Common myeloid progenitor, CD34-positive (primary cell): Measurements from ENCODE around the gene TNC.

Experiments used
- CTCF ChIA-PET: fragments of 350-600 bp; sonication (Branson Sonifier 250); formaldehyde crosslinking; loops from one replicate; lab custom pipeline; 2021; ENCODE audit warnings: antibody characterized with exemption; lab: Charles Lee
- POLR2A ChIA-PET: fragments of 350-600 bp; sonication (Branson Sonifier 250); formaldehyde crosslinking; loops from one replicate; lab custom pipeline; 2021; ENCODE audit warnings: antibody characterized with exemption; lab: Charles Lee
- DNase-seq, 3 donors: peaks; one replicate each; pipeline versions ENCODE4 v3.0.0 to v3.0.0-alpha.2; 2013
- H3K27ac ChIP-seq, 2 experiments: 1 replicate in 1 of 2; 2 replicates in 1 of 2; pipeline ENCODE4 v1.7.0; 2013; ENCODE audit warnings: inconsistent platforms in 2 of 2, low read length in 2 of 2, mild to moderate bottlenecking in 2 of 2, low read depth in 1 of 2, moderate library complexity in 1 of 2; ENCODE audit not compliant: severe bottlenecking in 2 of 2, insufficient read depth in 1 of 2, poor library complexity in 1 of 2
- H3K27me3 ChIP-seq, 5 experiments: replicated peaks in 2 of 5; 1 replicate in 3 of 5; 2 replicates in 2 of 5; pipeline versions ENCODE4 v1.6.1 to v1.7.0; 2013; ENCODE audit warnings: low read length in 4 of 5, mild to moderate bottlenecking in 2 of 5, moderate library complexity in 2 of 5, inconsistent platforms in 1 of 5; ENCODE audit not compliant: insufficient read depth in 5 of 5, control insufficient read depth in 4 of 5
- H3K36me3 ChIP-seq, 4 experiments: 1 replicate in 2 of 4; 2 replicates in 2 of 4; pipeline versions ENCODE4 v1.6.1 to v1.7.0; 2013; ENCODE audit warnings: low read length in 3 of 4, control low read depth in 1 of 4, mild to moderate bottlenecking in 1 of 4; ENCODE audit not compliant: control insufficient read depth in 4 of 4, insufficient read depth in 4 of 4
- H3K4me1 ChIP-seq, 4 experiments: 1 replicate in 3 of 4; 2 replicates in 1 of 4; pipeline versions ENCODE4 v1.6.1 to v1.7.1; 2013; ENCODE audit warnings: low read length in 3 of 4, mild to moderate bottlenecking in 3 of 4, control low read depth in 1 of 4, inconsistent platforms in 1 of 4, moderate library complexity in 1 of 4; ENCODE audit not compliant: control insufficient read depth in 4 of 4, insufficient read depth in 4 of 4; ENCODE audit errors: control extremely low read depth in 1 of 4
- H3K4me3 ChIP-seq, 7 experiments: 1 replicate in 4 of 7; 2 replicates in 3 of 7; pipeline versions ENCODE4 v1.5.1 to v1.7.0; 2013; ENCODE audit warnings: mild to moderate bottlenecking in 7 of 7, low read length in 6 of 7, moderate library complexity in 6 of 7, inconsistent platforms in 2 of 7, low read depth in 2 of 7, control low read depth in 1 of 7; ENCODE audit not compliant: insufficient read depth in 4 of 7, control insufficient read depth in 1 of 7; ENCODE audit errors: extremely low read depth in 1 of 7
- H3K9me3 ChIP-seq, 5 experiments: 1 replicate in 4 of 5; 2 replicates in 1 of 5; pipeline versions ENCODE4 v1.6.1 to v1.7.1; 2013; ENCODE audit warnings: low read length in 4 of 5, mild to moderate bottlenecking in 2 of 5, inconsistent platforms in 1 of 5, low read depth in 1 of 5, moderate library complexity in 1 of 5; ENCODE audit not compliant: control insufficient read depth in 4 of 5, insufficient read depth in 2 of 5; ENCODE audit errors: control extremely low read depth in 1 of 5
- WGBS: methylation state at CpG from one replicate; pipeline ENCODE4 v1.1.5; 2013; ENCODE audit not compliant: insufficient coverage; 5-methylcytosine and 5-hydroxymethylcytosine counted together

Gene TNC

DNA sequence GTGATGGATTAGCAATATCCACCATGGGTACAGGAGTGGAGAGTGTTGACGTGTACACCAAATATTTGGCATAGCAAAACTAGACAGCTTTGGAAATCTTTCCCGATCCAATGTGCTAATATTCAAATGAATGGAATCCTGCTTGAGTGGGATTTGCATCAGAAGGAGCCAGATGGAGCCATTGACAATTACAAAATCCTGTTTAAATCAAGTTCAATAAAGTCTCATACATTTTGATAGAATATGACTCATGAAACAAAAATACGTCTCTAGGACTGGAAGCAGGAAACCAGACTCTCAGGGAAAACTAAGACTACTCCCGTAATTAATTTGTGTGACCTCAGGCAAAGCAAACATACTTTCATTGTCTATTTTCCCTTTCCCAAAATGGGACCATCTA lies 13.0 kb downstream of the TNC start:
- H3K36me3 ChIP-seq = no peaks in the 10 kb centered on the region
- H3K4me3 ChIP-seq = no peak overlapping the region
- H3K27ac ChIP-seq = no peak overlapping the region
- ChIA-PET POLR2A (no interaction called here), CTCF (no interaction called here)
- WGBS = 94% methylated on average over 4 of the region's 4 CpGs
- H3K27me3 ChIP-seq = no peaks in the 10 kb centered on the region
- DNase-seq = no peak
- H3K4me1 ChIP-seq = no peaks in the 10 kb centered on the region
- no peaks in the 10 kb centered on the region for H3K9me3 ChIP-seq

- no peaks in the 10 kb centered on the region for H3K9me3 ChIP-seq
- no peak for DNase-seq
- no peaks in the 10 kb centered on the region for H3K36me3 ChIP-seq
- H3K27ac ChIP-seq = no peak overlapping the region
- H3K4me3 ChIP-seq = no peak overlapping the region
- no peaks in the 10 kb centered on the region for H3K4me1 ChIP-seq
- ChIA-PET POLR2A (no interaction called here), CTCF (no interaction called here)
- WGBS = 73% methylated on average over 2 of the region's 3 CpGs
- H3K27me3 ChIP-seq = no peaks in the 10 kb centered on the region
These were observed 14.0 kb downstream of the TNC start for GRCh38 chr9:115103746-115104477.

DNA sequence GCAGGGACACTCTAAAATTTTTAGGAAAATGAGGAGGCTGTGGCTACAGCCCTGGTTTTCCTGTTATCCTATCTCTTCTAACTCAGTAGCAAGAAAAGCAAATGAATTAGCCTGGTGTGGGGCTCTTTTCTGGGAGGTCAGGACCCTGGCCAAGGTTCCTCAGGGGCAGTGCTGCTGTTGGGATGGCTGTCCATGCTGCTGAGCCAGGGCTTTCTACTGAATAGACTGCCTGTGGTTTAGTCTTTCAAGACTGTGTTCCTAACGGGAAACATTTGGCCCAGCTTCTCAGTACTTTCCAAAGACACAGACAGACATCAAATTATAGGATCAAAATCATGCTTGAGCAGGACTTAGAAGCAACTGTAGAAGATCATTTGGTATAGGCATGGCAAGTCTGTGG lies 18.1 kb downstream of the TNC start:
- no peaks in the 10 kb centered on the region for H3K9me3 ChIP-seq
- no peaks in the 10 kb centered on the region for H3K4me1 ChIP-seq
- H3K36me3 ChIP-seq = no peaks in the 10 kb centered on the region
- no CpG with 5 or more reads among the region's 1 CpG for WGBS
- no peak for DNase-seq
- CTCF ChIA-PET = no interaction called here
- no peaks in the 10 kb centered on the region for H3K27me3 ChIP-seq
- POLR2A ChIA-PET = no interaction called here
- no peak overlapping the region for H3K27ac ChIP-seq
- no peak overlapping the region for H3K4me3 ChIP-seq

GRCh38 chr9:115098226-115098965 lies 19.6 kb downstream of the TNC start:
- CTCF ChIA-PET = no interaction called here
- no peak for DNase-seq
- no peaks in the 10 kb centered on the region for H3K27me3 ChIP-seq
- WGBS = 89% methylated on average over 2 of the region's 5 CpGs
- no peaks in the 10 kb centered on the region for H3K4me1 ChIP-seq
- H3K4me3 ChIP-seq = no peak overlapping the region
- H3K36me3 ChIP-seq = no peaks in the 10 kb centered on the region
- no peak overlapping the region for H3K27ac ChIP-seq
- H3K9me3 ChIP-seq = no peaks in the 10 kb centered on the region
- POLR2A ChIA-PET = no interaction called here

DNA sequence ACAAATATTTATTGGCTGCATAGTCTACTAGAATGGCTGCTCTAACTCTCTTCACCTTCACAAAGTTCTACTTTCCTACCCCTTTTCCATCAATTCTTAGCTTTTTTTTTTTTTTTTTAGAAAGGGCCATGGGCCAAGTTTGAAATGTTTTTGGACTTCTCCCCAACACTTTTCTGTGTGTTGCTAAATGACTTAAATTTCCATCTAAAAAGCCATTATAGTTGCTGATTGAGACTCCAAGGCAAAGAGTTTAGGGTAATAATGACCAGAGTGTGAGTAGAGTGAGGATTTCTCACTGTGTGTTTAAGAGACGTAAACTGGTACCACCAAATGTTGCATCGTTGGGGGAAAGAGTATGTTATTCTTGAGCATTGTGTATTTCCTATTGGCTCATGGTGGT lies 24.4 kb downstream of the TNC start:
- WGBS = 94% methylated on average over 2 of the region's 2 CpGs
- no peaks in the 10 kb centered on the region for H3K4me1 ChIP-seq

GRCh38 chr9:115090486-115090885 lies 27.5 kb downstream of the TNC start:
- POLR2A ChIA-PET = no interaction called here
- H3K36me3 ChIP-seq = no peaks in the 10 kb centered on the region
- WGBS = 100% methylated on average over 4 of the region's 9 CpGs

More for the DNA sequence above, 24.4 kb downstream of the TNC start:
- H3K27ac ChIP-seq = no peak overlapping the region
- no peaks in the 10 kb centered on the region for H3K27me3 ChIP-seq
- H3K36me3 ChIP-seq = no peaks in the 10 kb centered on the region
- no peak overlapping the region for H3K4me3 ChIP-seq
- ChIA-PET POLR2A (no interaction called here), CTCF (no interaction called here)
- no peak for DNase-seq
- H3K9me3 ChIP-seq = no peaks in the 10 kb centered on the region

GRCh38 chr9:115088860-115089259 lies 29.1 kb downstream of the TNC start:
- Histone ChIP-seq H3K36me3 (no peaks in the 10 kb centered on the region), H3K4me3 (no peak overlapping the region), H3K27ac (no peak overlapping the region), H3K27me3 (no peaks in the 10 kb centered on the region), H3K9me3 (no peaks in the 10 kb centered on the region), H3K4me1 (no peaks in the 10 kb centered on the region)
- DNase-seq = no peak
- ChIA-PET CTCF (no interaction called here), POLR2A (no interaction called here)
- 100% methylated on average over 1 of the region's 1 CpG for WGBS

More at GRCh38 chr9:115090486-115090885, 27.5 kb downstream of the TNC start:
- CTCF ChIA-PET = no interaction called here
- Histone ChIP-seq H3K27me3 (no peaks in the 10 kb centered on the region), H3K4me3 (no peak overlapping the region), H3K9me3 (no peaks in the 10 kb centered on the region), H3K4me1 (no peaks in the 10 kb centered on the region), H3K27ac (no peak overlapping the region)
- DNase-seq = no peak
